ENCODE data around the gene PIH1D1.
"Not testable (repeated sequence)": the region's sequence is repeated elsewhere in the genome, so short reads cannot be mapped to it uniquely, and the experiment has no call there.

The PIH1D1 gene

GRCh38 chr19:49458567-49458903 is 6.9 kb upstream of the PIH1D1 start:
- DNase-seq (ENCODE audit: extremely low read depth in 1 of 2, low read depth in 1 of 2) = no peak

- DNase-seq (ENCODE audit: extremely low read depth in 1 of 2, low read depth in 1 of 2) = no peak
Measured at GRCh38 chr19:49456326-49456725, 4.7 kb upstream of the PIH1D1 start.

GRCh38 chr19:49455773-49456172 is 4.2 kb upstream of the PIH1D1 start:
- DNase-seq (ENCODE audit: extremely low read depth in 1 of 2, low read depth in 1 of 2) = no peak

- DNase-seq (ENCODE audit: extremely low read depth in 1 of 2, low read depth in 1 of 2) = no peak
Measured at GRCh38 chr19:49453757-49454240, 2.2 kb upstream of the PIH1D1 start.

GRCh38 chr19:49453013-49453756 is 1.6 kb upstream of the PIH1D1 start, which contains the start of gene ALDH16A1:
Gene ALDH16A1 (plus strand): TSS chr19:49453225. CDS start chr19:49453332, 107 bp downstream.
- peak; percentile 94 to 96 for DNase-seq (ENCODE audit: extremely low read depth in 1 of 2, low read depth in 1 of 2)

- DNase-seq (ENCODE audit: extremely low read depth in 1 of 2, low read depth in 1 of 2) = no peak
Measured at GRCh38 chr19:49450405-49450804, 1.2 kb downstream of the PIH1D1 start.

GRCh38 chr19:49448432-49448786 is 3.2 kb downstream of the PIH1D1 start:
- DNase-seq (ENCODE audit: extremely low read depth in 1 of 2, low read depth in 1 of 2) = no peak

- no peak for DNase-seq (ENCODE audit: extremely low read depth in 1 of 2, low read depth in 1 of 2)
Measured at GRCh38 chr19:49447485-49448431, 3.9 kb downstream of the PIH1D1 start.

GRCh38 chr19:49445997-49446396 is 5.6 kb downstream of the PIH1D1 start:
- no peak for DNase-seq (ENCODE audit: extremely low read depth in 1 of 2, low read depth in 1 of 2)

GRCh38 chr19:49444100-49444700 is 7.4 kb downstream of the PIH1D1 start:
- DNase-seq (ENCODE audit: extremely low read depth in 1 of 2, low read depth in 1 of 2) = not testable (repeated sequence)

GRCh38 chr19:49443366-49444099 is 8.1 kb downstream of the PIH1D1 start:
- DNase-seq (ENCODE audit: extremely low read depth in 1 of 2, low read depth in 1 of 2) = peak; percentile 82 to 88

GRCh38 chr19:49442771-49443365 is 8.7 kb downstream of the PIH1D1 start:
- DNase-seq (ENCODE audit: extremely low read depth in 1 of 2, low read depth in 1 of 2) = peak in 1 of 2 donors; percentile 67

GRCh38 chr19:49442354-49442753 is 9.3 kb downstream of the PIH1D1 start:
- DNase-seq (ENCODE audit: extremely low read depth in 1 of 2, low read depth in 1 of 2) = no peak

- DNase-seq (ENCODE audit: extremely low read depth in 1 of 2, low read depth in 1 of 2) = no peak
Measured at GRCh38 chr19:49441960-49442350, 9.7 kb downstream of the PIH1D1 start.

GRCh38 chr19:49441210-49441959 is 10.2 kb downstream of the PIH1D1 start, which contains the start of gene SLC17A7:
Gene SLC17A7 (minus strand): TSS chr19:49441527. CDS start chr19:49441379, 148 bp downstream.
- no peak for DNase-seq (ENCODE audit: extremely low read depth in 1 of 2, low read depth in 1 of 2)

GRCh38 chr19:49440439-49441209 is 11.0 kb downstream of the PIH1D1 start:
- no peak for DNase-seq (ENCODE audit: extremely low read depth in 1 of 2, low read depth in 1 of 2)

- no peak for DNase-seq (ENCODE audit: extremely low read depth in 1 of 2, low read depth in 1 of 2)
Measured at GRCh38 chr19:49439836-49440235, 11.8 kb downstream of the PIH1D1 start.

GRCh38 chr19:49438261-49438660 is 13.4 kb downstream of the PIH1D1 start:
- no peak for DNase-seq (ENCODE audit: extremely low read depth in 1 of 2, low read depth in 1 of 2)

GRCh38 chr19:49437231-49437630 is 14.4 kb downstream of the PIH1D1 start:
- no peak for DNase-seq (ENCODE audit: extremely low read depth in 1 of 2, low read depth in 1 of 2)
